CD4-positive, alpha-beta T cell treated with Interleukin-6 for 4 hours (primary cell): ENCODE results near the gene ZMYND11.
"Not testable (repeated sequence)": the region's sequence is repeated elsewhere in the genome, so short reads cannot be mapped to it uniquely, and the experiment has no call there.

Experiments used
- DNase-seq: peaks from one replicate; pipeline ENCODE4 v3.0.0-alpha.2; 2020; ENCODE audit warnings: mixed read lengths

The ZMYND11 gene

GRCh38 chr10:134247-135131, 766 bp upstream of the ZMYND11 start:
- peak; percentile 39 for DNase-seq

GRCh38 chr10:135601-136464, 578 bp downstream of the ZMYND11 start:
- DNase-seq = peak; percentile 71

GRCh38 chr10:136465-136762, 1.2 kb downstream of the ZMYND11 start:
- DNase-seq = no peak

DNA sequence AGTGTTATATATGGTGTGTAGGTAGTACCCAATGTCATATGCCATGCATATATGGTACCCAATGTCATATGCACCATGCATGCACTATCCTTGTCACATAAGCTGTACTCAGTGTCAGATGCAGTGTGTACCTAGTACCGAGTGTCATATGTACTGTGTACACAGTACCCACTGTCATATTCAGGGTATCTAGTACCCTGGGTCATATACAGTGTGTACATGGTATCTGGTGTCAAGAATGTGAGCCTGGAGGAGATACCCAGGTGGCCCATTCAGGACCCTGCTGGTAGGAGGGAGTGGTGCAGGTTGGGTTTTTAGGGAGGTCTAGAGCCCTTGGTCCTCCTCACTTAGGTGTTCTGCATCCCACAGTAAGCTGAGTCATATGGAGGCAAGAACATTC, 1.8 kb downstream of the ZMYND11 start:
- DNase-seq = peak; percentile 45

GRCh38 chr10:137606-138005, 2.4 kb downstream of the ZMYND11 start:
- no peak for DNase-seq

GRCh38 chr10:142371-142770, 7.1 kb downstream of the ZMYND11 start:
- no peak for DNase-seq

DNA sequence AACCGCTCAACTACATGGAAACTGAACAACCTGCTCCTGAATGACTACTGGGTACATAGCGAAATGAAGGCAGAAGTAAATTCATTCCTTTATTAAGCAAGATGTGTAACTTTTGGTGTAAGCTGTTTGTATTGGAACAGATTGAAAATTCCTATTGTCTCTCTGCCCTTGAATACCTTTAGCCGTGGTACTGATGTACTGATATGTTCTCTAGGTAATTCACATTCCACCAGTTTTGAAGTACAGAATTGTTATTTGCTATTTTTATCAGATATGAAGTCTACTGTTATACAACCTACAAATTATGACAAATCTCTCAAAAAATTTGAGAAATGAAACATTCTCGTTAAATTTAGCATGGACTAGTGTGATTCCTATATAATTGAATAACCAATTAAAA, 17.7 kb downstream of the ZMYND11 start:
- DNase-seq = no peak

DNA sequence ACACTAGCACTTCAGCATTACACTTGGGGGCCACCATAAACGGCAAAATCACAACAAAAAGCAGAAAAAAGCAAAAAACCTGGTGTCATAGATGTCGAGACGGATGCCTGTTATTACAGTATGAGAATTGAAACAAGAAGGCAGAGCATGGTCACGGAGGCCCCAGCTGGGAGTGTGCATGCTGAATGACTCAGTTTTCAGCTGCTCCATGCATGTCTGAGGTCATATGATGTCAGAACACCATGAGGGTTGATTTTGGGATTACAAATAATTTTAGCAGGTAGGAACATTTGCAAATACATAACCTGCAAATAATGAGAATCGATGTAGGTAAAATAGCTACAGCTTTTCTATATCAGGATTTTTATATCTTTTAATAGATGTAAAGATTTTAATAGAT, 19.1 kb downstream of the ZMYND11 start:
- no peak for DNase-seq

DNA sequence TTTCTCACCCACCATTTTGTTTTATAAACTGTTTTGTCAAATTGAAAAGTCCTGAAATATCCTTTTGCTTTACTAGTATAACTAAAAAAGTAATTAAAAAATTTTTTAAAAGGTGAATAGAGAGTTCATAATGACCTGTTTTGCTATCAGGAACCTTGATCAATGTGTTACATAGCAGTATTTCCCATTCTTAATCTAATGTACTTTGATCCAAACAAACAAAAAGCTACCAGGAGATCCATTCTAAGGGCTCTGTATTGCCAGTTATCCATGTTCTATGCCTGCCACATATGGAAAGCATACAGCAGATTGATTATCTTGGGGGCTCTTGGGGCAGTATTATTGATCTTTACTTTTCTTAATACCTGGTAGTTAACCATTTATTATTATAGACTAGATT, 32.1 kb downstream of the ZMYND11 start:
- DNase-seq = no peak

DNA sequence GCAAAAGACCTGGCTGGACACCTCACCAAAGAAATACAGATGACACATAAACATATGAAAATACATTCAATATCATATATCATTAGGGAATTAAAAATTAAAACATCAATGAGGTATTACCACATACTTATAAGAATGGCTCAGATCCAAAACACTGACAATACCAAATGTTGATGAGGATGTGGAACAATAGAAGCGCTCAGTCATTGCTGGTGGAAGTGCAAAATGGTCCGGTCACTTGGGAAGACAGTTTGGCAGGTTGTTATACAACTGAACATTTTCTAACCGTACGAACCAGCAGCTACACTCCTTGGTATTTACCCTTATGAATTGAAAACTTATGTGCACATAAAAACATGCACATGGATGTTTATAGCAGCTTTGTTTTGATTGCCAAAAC, 38.5 kb downstream of the ZMYND11 start:
- no peak for DNase-seq

GRCh38 chr10:176677-177076, 41.4 kb downstream of the ZMYND11 start:
- no peak for DNase-seq

DNA sequence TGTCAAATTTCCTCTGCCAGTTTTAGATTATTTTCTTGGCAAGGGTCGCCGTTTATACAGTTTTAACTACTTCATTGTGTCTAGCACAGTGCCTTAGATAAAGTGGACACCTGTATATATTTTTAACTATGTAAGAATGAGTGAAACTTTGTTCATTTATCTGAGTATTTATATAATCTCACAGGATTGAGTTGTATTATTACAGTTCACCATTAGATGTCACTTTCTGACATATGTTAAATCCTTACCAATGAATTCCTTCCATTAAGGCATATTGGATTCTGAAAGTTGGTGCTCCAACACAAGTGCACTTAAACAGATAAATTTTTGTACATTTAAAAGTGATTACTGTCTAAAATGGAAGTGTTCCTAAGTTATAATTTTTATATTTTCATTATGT, 43.0 kb downstream of the ZMYND11 start:
- DNase-seq = no peak

- DNase-seq = no peak
Observed at GRCh38 chr10:178723-179122, 43.5 kb downstream of the ZMYND11 start.

DNA sequence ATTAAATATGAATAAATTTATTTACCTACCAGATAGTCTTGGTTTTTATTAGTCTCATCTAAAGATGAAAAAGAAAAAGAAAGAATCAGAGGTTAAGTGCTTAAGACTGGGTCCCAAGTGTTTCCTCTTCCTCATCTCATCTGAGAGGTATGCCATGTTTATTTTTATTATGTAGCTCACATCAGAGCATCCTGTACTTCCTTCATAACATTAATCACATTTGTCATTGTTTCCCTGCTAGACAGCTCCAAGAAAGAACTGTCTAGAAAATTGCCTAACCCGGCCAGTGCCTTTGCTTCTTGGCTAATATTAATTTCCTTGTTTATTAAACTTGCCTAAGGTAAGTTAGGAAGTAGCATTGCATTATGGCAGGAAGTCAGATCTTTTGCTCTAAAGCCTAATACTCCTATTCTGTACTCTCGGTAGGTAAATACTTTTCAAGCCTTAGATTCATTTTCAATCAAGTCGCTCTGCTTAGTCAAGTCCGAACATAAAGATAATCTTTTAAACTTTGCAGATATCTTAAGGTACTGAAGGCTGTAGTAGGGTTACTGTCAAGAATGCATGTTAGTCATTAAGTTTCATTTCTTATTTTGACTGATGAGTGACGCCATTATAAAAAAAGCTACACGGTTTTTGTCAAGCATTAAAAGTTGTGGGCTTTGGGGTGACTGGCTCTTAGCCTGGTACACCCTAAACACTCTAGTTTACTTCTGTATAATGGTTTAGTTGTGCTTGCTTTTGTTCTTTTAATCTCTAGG, 47.4 kb downstream of the ZMYND11 start:
- DNase-seq = no peak

DNA sequence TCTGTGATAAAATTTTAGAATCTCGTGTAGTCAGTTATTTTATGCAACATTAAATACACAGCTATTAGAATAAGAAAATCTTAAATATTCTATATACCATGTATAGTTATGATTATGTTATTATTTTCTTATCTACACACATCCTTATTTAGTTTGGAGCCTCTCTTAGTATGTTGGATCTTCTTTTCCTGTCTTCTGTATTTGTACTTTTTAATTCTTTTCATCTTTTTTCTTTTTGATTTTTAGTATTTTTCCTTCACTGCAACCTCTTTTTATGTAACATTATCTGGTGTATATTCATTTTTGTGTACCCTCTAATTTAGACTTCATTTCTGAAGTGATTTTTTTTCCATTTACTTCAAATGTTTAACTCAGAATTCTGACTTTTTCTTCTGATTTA, 48.9 kb downstream of the ZMYND11 start:
- DNase-seq = no peak

DNA sequence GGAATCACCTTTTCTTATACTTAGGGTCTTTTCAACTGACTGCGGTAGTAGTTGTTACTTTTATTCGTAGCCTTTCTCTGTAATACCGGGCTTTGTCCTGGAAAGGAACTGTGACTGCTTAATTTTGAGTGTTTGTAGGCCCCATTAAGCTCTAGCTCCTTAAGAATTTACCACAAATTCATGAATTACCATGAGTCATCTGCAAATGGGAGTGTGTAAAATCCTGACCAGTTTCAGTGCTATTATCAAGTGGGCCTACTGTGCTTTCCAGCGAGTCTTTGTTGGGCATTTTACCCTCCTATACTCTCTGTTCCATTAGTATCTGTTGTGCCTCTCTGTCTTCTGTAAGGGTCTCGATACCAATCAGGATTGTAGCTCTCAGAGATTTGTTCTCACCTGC, 49.7 kb downstream of the ZMYND11 start:
- DNase-seq = no peak

GRCh38 chr10:185571-185970, 50.3 kb downstream of the ZMYND11 start:
- DNase-seq = not testable (repeated sequence)

DNA sequence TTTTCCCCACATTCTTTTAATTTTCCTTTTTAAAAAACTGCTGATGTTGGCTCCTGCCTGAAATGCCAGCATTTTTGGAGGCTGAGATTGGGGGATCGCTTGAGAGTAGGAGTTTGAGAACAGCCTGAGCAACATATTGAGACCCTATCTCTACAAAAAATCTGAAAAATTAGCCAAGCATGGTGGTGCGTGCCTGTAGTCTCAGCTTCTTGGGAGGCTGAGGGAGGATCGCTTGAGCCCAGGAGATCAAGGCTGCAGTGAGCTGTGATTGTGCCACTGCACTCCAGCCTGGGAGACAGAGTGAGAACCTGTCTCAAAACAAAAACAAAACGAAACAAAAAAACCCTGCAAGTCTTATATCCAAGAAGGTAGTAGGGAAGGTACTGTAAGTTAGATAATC, 51.7 kb downstream of the ZMYND11 start:
- no peak for DNase-seq

- DNase-seq = no peak
Observed at GRCh38 chr10:188546-188945, 53.3 kb downstream of the ZMYND11 start.

DNA sequence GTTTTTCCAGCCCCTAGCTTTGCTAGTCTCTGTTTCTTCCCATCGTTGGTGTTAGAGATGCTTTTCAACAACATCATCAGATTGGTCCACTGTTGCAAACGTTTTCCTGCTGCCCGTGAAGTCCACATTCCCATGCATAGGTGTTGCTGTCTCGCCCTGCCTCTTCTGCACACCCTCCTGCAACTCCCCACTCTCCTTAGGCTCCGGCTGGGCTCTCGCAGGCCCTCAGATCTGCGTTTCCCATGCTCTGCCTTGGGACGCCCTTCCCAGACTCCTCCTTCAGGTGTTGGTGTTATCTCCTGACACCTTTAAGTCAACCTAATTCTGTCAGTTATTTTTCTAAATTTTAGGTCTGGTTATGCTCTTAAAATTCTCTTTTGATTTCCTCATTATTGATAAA, 55.0 kb downstream of the ZMYND11 start:
- no peak for DNase-seq

DNA sequence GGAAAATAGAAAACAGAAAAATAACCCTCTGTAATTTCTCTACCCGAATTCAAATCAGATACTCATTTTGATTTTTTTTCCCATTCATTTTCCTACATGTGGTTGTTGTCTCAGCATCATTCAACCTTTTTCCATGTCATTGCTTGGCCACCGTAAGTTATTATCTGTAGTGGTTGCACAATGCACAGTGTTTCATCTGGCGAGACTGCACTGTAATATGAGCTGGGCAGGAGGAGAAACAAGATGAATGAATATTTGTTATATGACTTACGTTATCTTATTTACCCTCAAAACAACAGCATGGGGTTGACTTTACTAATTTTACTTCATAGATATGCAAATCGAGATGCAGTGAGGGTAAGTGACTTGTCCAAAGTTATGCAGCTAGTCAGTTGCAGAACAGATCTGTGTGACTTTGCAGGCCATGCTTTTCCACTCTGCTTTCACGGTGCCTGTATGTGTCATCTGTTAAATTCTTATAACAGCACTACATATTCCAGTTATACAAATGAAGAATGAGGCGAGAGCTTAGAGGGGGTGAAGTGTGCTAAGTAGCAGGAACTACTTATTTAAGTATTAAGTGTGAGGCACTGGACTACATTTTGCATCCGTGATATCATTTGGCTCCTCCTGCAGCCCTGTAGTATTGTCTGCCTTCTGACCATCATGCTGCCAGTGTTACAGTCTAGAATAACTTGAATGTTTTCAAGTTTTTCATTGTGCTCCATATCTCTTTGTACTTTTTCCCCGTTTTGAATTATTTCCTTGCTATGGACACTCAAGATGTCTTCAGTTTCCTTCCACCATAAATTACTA, 56.7 kb downstream of the ZMYND11 start:
- no peak for DNase-seq

DNA sequence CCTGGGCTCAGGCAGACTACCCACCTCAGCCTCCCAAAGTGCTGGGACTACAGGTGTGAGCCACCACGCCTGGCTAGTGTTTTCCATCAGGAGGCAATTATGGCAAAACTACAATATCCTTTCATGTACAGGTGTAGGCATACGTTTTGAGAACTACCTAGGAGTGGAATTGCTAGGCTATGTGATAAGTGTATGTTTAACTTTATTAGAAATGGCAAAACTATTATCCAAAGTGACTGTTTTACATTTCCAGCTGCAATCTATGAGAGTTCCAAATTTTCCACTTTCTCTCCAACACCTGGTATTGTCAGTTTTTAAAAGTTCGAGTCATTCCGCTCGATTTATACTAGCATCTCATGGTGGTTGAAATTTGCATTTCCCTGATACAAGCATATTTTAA, 59.0 kb downstream of the ZMYND11 start:
- DNase-seq = no peak

DNA sequence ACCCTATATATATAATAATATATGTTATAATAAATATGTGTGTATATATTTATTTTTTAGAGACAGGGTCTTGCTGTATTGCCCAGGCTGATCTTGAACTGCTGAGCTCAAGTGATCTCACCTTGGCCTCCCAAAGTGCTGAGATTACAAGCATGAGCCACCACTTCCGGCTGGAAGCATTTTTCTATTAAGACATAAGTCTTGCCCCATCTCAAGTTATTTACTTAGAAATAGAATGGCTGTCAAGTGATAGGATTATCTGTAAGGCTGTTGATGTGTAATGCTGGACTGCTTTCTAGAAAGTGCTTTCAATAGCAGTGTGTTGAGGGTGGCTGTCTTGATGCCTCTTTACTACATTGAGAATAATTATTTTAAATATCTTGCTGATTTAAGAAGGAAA, 65.2 kb downstream of the ZMYND11 start:
- no peak for DNase-seq
